ENCODE data around the gene KRT84. TPM values are rescaled to one million over a fixed set of nuclear protein-coding genes. Genes with fewer than 3 reads are reported as not detected.
A peak's percentile ranks its signal among the peaks of the same experiment; 100 is the strongest.

The KRT84 gene
- total RNA-seq, 2 experiments from 2014 or later: not detected

DNA sequence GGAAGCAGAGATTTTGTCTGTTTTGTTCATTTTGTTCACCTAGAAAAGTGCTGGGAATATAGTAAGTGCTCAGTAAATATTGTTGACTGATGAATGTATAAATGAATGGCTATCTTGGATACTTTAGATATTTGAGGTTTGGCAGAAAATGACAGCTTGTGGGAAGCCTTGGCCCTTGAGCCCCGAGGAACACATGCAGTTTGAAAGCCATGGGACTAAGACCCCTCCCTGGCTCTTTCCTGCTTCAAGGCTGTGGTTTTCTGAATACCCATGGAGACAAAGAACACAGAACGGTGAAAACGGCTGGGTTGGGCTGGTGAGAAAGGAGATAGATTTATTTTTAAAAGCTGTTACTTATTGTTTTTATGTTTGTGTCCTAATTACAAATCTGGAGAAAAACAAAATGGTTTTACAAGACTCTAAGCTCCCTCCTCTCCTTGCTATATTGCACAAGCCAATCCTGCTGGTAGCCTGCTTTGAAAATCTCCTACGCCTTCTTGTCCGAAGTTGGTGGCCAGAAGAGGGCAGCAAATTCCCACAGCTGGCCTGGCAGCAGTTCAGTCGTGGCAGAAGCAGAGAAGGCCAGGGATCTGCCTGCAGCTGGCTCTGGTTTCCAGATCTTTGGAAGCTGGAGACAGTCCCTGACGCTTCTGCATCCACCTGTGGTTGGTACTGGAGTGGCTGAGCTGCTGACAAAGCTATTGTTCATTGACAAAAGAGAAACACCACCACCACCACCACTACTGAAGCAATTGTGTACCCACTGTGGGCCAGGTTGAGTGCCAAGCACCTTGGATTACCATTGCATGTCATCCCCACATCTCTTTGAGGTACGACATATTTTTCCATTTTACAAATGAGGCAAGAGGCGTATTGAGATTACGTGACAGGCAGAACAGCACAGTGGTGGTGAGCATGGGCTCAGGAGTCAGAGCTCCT is 13.0 kb downstream of the KRT84 start:
- H3K4me1 ChIP-seq (ENCODE audit: insufficient read depth, low read length, poor library complexity, severe bottlenecking): no peaks in the 10 kb centered on the region
- CTCF ChIA-PET (ENCODE audit: unreplicated experiment): no interaction called here
- H3K27ac ChIP-seq (ENCODE audit: low read depth, low read length, poor library complexity, severe bottlenecking): no peak overlapping the region
- no peak overlapping the region for H2AFZ ChIP-seq (ENCODE audit: low read length)
- TF ChIP-seq EZH2phosphoT487 (IDR thresholded peaks at IDR 0.05; ENCODE audit: borderline replicate concordance, low read depth, low read length) (no peak), CTCF (conservative IDR thresholded peaks at IDR 0.05; ENCODE audit: low read length) (peak; percentile 80)
- no peaks in the 10 kb centered on the region for H3K36me3 ChIP-seq (ENCODE audit: insufficient read depth, low read length)
- intact Hi-C loops (cut with micrococcal nuclease; ENCODE audit: unreplicated experiment): loop anchor here (5.0 kb wide), 1 partner anchor 510 kb away; no protein-coding TSS in a partner anchor
- no TSS peak for BruUV-seq (replicated peaks)
- H3K4me3 ChIP-seq (ENCODE audit: low read depth, low read length, poor library complexity, severe bottlenecking): no peak overlapping the region
- no peaks in the 10 kb centered on the region for H4K20me1 ChIP-seq (ENCODE audit: insufficient read depth, low read length)
- DNase-seq (ENCODE audit: low spot score): peak; percentile 61
- POLR2A ChIA-PET: interaction anchor here (1.0 kb wide), 1 partner anchor 8 kb away, joined by 3 read pairs; no protein-coding TSS in a partner anchor
- H3K79me2 ChIP-seq (ENCODE audit: insufficient read depth, low read depth, low read length): no peaks in the 10 kb centered on the region
- H3K9me2 ChIP-seq (ENCODE audit: insufficient read depth, low read length): no peaks in the 10 kb centered on the region
- H3K9me3 ChIP-seq (ENCODE audit: low read length): peaks cover 10% of the 10 kb centered on the region; the same call in 1 of the 2 replicates
- no peak overlapping the region for H3K4me2 ChIP-seq (ENCODE audit: low read length)

- BruUV-seq (replicated peaks): no TSS peak
- intact Hi-C loops (cut with micrococcal nuclease; ENCODE audit: unreplicated experiment): loop anchor here (5.0 kb wide), 1 partner anchor 511 kb away; no protein-coding TSS in a partner anchor
- CTCF ChIA-PET (ENCODE audit: unreplicated experiment): no interaction called here
- Histone ChIP-seq H3K36me3 (ENCODE audit: insufficient read depth, low read length) (no peaks in the 10 kb centered on the region), H3K4me3 (ENCODE audit: low read depth, low read length, poor library complexity, severe bottlenecking) (no peak overlapping the region), H3K9me3 (ENCODE audit: low read length) (peaks cover 10% of the 10 kb centered on the region; the same call in 1 of the 2 replicates), H3K79me2 (ENCODE audit: insufficient read depth, low read depth, low read length) (no peaks in the 10 kb centered on the region), H2AFZ (ENCODE audit: low read length) (no peak overlapping the region), H3K9me2 (ENCODE audit: insufficient read depth, low read length) (no peaks in the 10 kb centered on the region), H3K4me2 (ENCODE audit: low read length) (no peak overlapping the region), H3K4me1 (ENCODE audit: insufficient read depth, low read length, poor library complexity, severe bottlenecking) (no peaks in the 10 kb centered on the region), H3K27ac (ENCODE audit: low read depth, low read length, poor library complexity, severe bottlenecking) (no peak overlapping the region), H4K20me1 (ENCODE audit: insufficient read depth, low read length) (no peaks in the 10 kb centered on the region)
- no peak for DNase-seq (ENCODE audit: low spot score)
- POLR2A ChIA-PET: no interaction called here
- TF ChIP-seq EZH2phosphoT487 (IDR thresholded peaks at IDR 0.05; ENCODE audit: borderline replicate concordance, low read depth, low read length): no peak
- no peak for TF ChIP-seq CTCF (conservative IDR thresholded peaks at IDR 0.05; ENCODE audit: low read length)
Measured at GRCh38 chr12:52371716-52372115, 13.7 kb downstream of the KRT84 start.
